ENCODE data around the gene ASB11.
"Not testable (repeated sequence)": the region's sequence is repeated elsewhere in the genome, so short reads cannot be mapped to it uniquely, and the experiment has no call there.

ASB11 gene

DNA sequence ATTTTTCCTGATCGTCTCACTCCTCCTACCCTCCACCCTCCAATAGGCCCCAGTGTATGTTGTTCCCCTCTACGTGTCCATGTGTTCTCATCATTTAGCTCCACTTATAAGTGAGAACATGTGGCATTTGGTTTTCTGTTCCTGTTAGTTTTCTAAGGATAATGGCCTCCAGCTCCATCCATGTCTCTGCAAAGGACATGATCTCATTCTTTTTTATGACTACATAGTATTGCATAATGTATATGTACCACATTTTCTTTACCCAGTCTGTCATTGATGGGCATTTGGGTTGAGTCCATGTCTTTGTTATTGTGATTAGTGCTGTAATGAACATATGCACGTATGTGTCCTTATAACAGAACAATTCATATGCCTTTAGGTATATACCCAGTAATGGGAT lies 9.5 kb downstream of the ASB11 start:
- not testable (repeated sequence) for ATAC-seq, DNase-seq

DNA sequence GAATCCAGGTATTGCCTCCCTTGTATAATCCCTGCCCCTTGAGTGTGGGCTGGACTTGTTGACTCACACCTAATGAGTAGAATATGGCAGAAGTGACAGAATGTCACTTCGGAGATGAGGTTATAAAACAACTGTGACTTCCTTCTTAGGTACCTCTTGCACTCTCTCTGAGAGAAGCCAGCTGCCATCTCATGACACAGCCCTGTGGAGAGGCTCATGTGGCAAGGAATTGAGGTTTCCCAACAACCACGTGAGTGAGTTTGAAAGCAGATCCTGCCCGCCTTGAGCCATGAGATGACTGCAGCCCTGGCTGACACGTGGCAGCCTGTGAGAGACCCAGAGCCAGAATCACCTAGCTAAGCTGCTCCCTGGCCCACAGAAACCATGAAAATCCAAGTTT lies 13.5 kb downstream of the ASB11 start:
- ATAC-seq, result peak; percentile 36
- peak; percentile 8 for DNase-seq

DNA sequence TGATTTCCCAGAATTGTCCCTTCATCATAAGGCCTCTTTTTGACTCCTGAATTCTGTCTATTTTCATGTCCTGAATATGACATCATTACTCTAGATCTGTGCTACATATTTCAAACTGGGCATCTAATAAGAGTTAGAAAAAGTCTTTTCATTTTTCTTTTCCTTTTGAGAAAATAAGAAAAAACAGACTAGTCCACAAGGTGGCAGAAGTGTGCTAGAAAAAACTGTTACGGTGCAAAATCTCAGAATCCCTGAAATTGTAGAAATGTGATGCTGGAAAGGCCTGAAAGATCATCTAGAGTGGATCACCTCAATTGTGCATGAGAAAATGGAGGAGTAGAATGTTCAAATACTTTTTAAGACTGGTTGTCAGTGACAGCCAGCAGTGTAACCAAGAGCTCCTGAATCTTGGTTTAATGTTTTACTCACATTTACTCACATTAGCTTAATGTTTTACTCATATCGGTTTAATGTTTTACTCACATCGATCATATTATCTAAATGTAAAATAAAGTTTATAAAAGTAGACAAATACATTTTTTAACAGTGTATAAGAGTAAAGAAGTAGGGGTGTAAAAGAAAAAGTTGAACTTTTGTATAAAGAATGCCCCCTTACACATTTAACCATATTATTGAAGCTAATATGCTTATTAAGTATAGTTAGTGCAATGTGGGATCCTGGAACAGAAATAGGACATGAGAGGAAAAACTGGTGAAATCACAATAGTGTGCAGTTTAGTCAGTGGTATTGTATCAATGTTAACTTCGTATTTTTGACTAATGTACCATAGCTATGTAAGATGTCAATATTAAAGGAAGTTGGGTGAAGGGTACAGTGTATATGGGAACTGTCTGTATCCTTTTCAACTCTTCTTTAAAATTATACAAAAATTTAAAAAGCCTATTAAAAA lies 15.2 kb downstream of the ASB11 start:
- ATAC-seq, result no peak
- no peak for DNase-seq

DNA sequence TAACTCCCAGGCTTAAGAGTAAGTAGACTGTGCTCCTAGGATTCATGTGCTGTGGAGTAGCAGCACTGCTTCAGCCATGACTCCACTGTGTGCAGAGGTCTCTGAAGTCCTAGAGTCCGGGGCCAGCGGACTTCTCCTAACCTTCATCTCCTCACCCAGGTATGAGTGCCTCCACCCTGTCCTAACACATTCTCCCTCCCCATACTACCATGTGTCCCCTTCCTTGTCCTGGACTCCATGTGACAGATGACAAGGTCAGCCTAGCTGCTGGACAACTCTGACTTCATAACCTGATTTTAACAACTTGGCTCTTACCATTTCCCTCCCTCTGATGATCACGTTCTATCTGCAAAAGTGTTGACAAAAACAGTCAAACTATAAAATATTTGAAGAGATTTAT lies 16.7 kb downstream of the ASB11 start:
- no peak for DNase-seq
- no peak for ATAC-seq

DNA sequence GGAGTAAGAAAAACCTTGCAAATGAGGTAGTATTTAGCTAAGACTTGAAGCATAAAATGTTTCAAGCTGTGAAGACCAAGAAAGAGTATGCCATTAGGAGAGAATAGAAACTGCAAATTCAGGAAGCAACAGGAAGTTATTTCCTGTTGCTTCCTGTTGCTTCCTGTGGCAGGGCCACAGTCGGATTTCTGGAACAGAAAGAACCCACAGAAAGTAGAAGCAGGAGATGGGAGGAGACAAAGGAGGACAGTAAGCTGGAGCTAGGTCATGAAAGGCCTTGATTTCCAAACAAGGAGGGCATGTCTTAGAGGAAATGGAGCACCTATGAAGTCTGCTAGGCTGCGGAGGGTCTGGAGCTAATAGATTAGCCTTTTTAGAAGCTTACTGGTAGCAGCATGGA lies 17.2 kb downstream of the ASB11 start:
- ATAC-seq (no peak), DNase-seq (no peak)

DNA sequence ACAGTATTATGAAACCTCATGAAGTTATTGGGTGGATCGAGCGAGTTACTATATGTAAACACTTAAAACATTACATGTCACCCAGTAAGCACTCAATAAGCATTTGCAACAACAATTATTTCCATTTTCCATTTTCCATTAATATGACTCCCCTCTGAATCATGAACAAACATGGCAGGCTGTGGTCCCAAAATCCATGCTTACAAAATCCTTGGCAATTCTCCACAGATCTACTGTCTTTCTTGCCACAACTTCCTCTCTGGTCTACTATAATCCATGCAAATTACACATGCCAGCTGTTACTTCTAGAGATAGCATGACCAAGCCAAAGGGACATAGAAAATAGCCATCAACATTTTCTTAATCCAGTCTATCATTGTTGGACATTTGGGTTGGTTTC lies 22.0 kb downstream of the ASB11 start:
- ATAC-seq (no peak), DNase-seq (no peak)

DNA sequence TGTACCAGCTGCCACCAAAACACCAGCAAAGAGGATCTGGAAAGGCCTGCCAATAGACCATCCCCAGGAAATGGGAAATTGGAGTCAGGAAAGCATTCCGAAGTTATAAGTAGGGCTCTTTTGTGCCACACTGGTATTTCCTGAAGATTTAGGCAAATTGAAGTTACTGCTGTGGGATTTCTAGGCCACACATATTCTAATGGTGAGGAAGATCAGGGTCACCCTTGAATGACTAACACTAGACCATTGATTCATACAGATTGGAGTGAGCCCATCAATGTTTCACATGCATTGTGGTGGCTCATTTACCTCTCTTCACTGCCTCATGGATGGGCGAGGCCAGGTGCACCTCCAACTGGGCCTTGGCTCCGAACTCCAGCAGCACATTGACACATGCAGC lies 22.6 kb downstream of the ASB11 start:
- ATAC-seq, result no peak

DNA sequence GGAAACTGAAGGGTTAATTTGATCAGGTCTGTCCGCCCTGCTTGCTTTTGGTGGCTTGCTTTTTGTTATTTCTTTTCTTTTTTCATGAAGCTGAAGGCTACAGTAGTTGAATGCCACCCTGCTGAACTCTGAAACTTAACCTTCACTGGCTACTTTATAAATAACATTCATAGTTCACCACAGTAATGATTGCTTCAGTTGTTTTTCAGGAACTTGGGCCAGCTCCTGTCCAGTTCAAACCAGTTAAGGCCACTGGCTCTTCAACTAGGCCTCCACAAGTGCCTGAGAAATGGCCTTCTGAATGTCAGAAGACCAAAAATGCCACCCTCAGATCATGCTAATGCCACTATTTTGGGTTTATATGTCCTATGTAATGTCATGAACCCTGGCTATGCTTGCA lies 37.8 kb downstream of the ASB11 start:
- no peak for DNase-seq
- ATAC-seq, result no peak

More for the DNA sequence above, 22.6 kb downstream of the ASB11 start:
- no peak for DNase-seq

DNA sequence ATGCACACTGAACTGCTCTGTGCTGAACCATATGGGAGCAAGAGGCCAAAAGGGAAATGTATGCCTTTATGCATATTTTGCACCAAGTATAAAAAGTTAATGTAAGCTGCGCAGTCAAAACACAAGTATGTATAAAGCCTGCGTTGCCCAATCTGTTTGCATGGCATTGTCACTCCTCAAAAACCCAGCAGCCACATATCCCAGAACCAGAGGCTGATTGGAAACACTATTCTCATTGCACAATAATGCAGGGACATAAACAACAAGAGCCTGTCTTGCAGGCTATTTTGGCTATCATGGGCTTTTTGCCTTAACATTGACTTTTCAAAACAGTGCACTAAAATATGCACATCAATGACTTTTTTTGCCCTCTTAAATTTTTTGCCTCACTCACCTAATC lies 40.5 kb downstream of the ASB11 start:
- ATAC-seq (no peak), DNase-seq (no peak)

DNA sequence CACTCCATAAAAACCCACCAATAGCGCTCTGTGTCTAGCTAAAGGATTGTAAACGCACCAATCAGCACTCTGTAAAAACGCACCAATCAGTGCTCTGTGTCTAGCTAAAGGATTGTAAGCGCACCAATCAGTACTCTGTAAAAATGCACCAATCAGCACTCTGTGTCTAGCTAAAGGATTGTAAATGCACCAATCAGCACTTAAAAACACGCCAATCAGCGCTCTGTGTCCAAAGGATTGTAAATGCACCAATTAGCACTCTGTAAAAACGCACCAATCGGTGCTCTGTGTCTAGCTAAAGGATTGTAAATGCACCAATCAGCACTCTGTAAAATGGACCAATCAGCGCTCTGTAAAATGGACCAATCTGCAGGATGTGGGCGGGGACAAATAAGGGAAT lies 42.2 kb downstream of the ASB11 start:
- DNase-seq, ATAC-seq: not testable (repeated sequence)

DNA sequence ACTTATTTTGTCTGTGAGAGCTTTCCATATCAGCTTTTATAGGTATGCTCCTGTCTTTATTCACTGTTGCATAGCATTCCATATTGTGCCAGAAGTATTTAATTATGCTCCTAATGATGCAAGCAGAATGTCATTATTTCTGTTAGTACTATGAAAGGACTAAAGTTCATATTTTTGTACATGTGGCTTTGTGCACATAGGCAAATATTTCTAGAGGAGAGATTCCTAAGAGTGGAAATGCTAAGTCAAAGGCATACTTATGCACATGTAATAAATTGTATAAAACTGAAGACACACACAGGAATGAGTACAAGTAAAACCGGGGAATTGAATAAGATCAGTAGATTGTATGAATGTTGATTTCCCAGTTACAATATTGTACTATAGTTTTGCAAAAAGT lies 43.7 kb downstream of the ASB11 start:
- no peak for DNase-seq
- no peak for ATAC-seq

DNA sequence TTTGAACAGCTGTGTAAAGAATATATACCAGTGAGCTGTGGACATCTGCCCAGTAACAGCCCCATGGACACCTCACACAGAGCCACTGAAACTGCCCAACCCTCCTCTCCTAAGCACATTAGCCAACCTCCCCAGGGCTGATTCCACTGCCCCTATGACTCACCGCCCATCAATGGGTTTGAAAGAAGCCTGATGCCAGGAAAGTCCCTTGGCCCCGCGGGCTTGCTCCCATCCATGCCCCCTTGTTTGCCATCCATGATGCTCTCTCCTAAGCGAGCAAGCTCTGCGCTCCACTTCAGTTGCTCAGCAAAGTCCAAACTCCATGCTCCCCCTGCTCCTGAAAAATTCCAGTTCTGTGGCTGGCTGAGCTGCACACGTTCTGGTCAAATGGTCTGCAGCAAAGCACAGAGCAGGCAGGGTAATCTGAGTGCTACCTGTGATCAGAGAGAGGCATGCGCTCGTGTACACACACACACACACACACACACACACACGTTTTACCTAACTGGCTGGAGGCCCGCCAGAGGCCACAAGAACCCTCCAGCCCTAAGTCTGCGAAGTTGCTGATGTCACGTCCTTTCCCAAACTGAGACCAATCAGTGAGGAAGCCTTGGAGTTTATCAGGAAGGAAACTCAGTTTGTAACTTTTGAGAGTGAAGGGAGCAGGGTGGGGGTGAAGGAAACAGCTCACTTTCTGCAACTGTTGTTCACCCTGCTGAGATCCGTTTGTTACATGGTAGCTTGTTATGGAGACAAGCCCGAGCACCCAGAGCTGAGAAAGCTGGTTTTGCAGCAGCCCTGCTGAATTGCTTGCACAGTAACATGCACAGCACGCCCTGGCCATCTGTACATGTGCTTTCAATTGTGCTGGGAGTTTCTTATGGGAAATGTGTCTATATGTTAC lies 45.6 kb downstream of the ASB11 start, which contains the start of gene ASB9:
TSS of gene ASB9 (minus strand) at position 466 of the 904 bp plus-strand sequence. CDS start at position 257, 209 bp downstream.
- DNase-seq (peak; percentile 11), ATAC-seq (peak; percentile 46)

DNA sequence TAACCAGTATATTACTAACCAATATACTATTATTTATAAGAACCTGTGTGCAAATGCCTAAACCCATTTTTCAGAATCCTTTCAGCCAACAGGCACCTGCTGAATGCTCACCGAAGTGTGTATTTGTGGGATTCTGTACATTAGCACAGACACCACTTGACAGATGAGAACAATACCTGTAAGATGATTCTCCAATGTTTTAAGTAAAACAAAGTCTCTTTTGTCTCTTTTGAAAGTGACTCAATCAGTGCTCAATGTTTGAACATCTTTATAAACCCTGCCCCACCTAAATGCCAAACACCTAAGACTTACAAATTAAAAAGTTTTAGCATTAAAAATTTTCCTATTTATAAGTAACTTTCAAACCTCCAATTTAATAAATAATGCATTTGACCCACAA lies 46.3 kb downstream of the ASB11 start:
- DNase-seq, result no peak
- ATAC-seq, result no peak

DNA sequence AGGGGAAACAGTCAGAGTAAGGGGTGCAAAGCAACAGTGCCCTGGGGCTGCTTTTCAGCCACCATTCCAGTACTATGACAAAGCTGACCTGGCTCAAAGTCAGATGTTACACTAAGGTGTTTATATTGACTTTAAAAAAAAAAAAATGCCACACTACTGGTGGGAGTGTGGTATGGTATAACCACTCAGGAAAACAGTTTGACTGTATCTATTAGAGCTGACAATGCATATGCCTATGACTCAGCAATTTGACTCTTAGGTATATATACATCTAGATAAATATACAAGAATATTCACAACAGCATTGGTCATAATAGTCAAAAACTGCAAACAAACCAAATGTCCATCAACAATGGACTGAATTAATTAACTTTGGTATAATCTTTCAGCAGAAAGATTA lies 60.6 kb downstream of the ASB11 start:
- DNase-seq, result no peak
- no peak for ATAC-seq

DNA sequence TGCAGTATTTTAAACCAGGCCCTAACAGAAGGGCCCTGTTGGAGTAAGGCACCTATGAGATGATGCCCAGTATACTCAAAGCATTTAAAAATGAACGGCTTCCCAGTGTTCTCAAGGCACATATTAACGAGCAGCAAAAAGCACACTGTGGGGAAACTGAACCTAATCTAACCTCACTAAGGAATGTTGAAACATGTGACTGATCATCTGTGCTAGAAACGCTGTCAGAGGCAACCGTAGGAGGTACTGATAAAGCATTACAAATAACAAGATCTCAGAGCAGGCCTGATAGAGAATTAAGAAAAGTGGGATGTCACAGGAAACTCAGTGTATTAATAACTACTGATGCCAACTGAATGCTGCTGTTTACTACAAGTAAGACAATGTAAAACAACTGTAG lies 69.5 kb downstream of the ASB11 start:
- ATAC-seq, result no peak
- no peak for DNase-seq

DNA sequence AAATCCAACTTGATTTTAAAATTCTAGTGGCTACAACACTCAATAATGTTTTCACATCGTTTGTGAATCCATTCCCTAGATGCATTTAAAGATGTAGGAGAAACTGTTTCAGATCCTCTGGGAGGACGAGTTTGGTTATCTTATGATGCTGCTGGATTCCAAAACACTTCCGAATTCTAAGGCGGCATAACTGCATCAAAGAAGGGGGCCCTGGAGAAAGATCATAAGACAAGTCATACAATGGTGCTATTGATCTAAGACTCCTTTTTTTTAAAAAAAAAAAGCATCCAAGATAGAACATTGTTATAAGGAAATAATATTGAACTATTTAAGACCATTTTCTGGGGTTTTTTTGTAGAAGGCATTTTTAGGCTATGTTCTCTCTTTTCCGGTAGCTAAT lies 71.0 kb downstream of the ASB11 start:
- no peak for ATAC-seq
- no peak for DNase-seq

DNA sequence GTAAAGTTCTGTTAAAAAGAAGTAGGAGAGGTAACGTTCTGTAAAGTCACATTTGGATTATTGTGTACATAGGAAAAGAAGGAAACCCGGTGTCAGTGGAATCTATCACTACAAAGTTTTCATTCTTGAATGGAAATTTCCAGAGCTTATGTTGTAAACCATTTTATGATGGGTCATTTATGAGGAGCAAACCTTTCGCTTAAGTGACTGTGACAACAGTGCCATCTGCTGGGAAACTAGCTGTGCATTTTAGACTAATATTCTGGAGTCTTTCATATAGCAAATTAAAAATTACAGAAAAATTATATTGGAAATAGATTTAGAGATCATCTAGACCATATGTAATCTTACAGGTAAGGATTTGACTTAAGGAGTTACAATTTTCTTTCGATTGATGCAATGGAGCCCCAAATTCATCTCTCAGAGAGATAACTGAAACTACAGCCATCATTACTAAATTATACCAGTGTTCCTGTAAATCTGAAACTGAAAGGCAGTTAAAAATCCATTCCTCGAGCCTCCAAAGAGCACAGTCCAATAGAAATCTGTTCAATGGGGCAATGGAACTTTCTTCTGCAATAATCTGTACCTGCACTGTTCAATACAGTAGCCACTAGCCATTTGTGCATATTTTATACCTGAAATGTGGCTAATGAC lies 72.4 kb downstream of the ASB11 start:
- ATAC-seq (no peak), DNase-seq (peak; percentile 31)

DNA sequence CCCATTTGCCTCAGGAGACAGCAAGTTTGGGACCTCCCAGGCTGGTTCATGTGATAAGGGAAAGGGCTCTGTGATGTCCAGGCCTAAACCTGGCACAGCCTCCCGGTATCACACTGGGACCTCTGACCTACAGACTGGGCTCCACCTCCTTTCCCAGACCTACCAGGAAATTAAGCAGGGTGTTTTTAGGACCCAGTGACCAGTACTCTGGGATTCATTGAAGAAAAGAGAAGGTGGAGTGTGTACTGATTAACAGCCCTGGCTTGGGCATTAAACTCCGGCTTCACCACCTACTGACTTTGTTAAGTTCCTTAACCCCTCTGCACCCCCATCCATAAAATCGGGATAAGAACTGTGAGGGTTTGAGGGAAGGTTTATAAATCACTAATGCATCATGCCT lies 74.1 kb downstream of the ASB11 start:
- no peak for ATAC-seq

DNA sequence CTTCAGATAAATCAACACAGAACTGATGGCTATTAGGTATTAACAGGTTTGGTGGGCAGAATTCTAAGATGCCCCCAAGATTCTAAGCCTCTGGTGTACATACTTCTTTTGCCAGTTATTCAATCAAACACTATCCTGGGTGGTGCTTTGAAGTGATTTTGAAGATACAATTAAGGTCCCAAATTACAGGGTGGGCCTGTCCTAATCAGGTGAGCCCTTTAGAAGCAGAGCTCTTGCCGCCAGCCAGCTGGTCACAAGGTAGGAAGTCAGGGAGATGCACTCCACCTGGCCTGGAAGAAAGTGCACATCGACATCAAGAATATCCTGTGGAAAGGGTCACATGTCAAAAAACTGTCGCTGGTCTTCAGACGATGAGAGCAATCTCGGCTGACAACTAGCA lies 75.0 kb downstream of the ASB11 start:
- no peak for ATAC-seq
- DNase-seq, result no peak

More for the DNA sequence above, 74.1 kb downstream of the ASB11 start:
- no peak for DNase-seq

DNA sequence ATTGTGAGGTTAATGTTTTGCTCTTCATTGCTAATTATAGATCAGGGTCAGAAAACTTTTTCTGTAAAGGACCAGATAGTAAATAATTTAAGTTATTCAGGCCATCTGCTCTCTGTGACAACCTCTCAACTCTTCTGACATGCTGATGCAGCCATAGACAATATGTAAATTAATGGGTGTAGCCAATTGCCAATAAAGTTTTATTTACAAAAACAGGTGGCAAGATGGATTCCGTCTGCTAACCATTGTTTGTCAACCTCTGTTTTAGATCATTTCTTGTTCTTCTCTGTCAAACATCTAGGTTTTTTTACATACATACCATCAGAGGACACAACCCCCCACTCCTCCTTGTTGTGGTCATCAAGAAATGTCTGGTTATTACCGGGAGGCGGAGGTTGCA lies 79.3 kb downstream of the ASB11 start:
- no peak for DNase-seq
- ATAC-seq, result no peak

DNA sequence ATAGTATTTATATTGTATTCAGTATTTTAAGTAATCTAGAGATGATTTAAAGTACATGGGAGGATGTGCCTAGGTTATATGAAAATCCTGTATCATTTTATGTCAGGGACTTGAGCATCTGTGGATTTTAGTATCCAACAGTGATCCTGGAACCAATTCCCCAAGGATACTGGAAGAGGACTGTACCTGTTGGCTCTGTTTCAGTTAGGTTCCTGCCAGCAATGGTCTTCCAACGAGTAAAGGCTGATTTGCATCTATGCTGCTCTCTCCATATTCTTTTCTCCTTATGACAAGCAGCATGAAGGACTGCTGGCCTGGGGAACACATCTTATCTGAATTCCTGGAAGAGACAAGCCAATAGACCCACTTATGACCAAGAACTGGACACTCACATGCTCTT lies 80.4 kb downstream of the ASB11 start:
- no peak for DNase-seq
- no peak for ATAC-seq

DNA sequence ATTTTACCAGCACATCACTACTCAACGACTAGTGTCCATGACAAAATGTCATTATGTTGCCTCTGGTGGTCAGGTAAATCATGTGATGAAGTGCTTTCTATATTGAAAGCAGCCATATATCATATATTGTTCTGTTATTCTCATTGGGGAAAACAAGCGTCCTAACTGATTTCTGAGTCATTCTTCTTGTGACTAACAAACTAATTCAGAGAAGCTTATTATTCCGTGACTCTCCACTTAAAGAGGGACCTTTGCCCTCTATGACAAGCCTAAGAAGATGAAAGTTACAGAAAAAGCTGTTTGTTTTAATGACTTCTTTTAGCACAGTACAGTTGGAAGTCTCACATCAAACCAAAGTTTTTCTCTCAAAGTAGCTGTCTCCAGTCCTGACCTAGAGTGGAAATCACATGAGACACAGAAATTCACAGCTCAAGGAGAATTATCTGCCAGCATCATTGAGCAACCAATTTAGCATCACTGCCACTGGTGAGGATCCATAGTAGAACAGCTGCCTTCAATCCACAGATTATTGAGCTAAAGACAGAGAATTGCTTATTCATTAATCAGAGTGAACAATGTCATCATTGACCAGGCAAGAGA lies 81.9 kb downstream of the ASB11 start:
- ATAC-seq (no peak), DNase-seq (no peak)

Measured in stimulated activated naive CD8-positive, alpha-beta T cell treated with anti-CD3 and anti-CD28 coated beads, Interleukin-15, Interleukin-2, amounts not matched to agents 100 U/mL and 50 U/mL, for 24 hours (primary cell).